Gastrocnemius medialis (tissue), 4 donors: ENCODE data around the gene PHRF1. TPM values are rescaled to one million over a fixed set of nuclear protein-coding genes. Genes with fewer than 3 reads are reported as not detected.

ENCODE experiments used
- ATAC-seq, 2 donors: fragments of 150-250 bp; one replicate each; pipeline ENCODE4 v1.9.1; 2016
- DNase-seq, 2 donors: peaks; one replicate each; pipeline ENCODE4 v3.0.0-alpha.2; 2019
- H3K27ac ChIP-seq, 4 donors: fragments of 200-600 bp; sonication (generic); 1 replicate in 1 of 4; 2 replicates in 3 of 4; pipeline ENCODE4 v1.5.1; 2016 to 2018; ENCODE audit warnings: mild to moderate bottlenecking in 2 of 4, moderate library complexity in 1 of 4
- H3K27me3 ChIP-seq, 3 donors: fragments of 200-600 bp; sonication (generic) in 2 of 3; 1 replicate in 1 of 3; 2 replicates in 2 of 3; pipeline versions ENCODE4 v1.5.1 to v1.6.0; 2016 to 2019; ENCODE audit warnings: mild to moderate bottlenecking in 1 of 3, moderate library complexity in 1 of 3
- H3K36me3 ChIP-seq, 2 donors: fragments of 200-600 bp; sonication (generic) in 1 of 2; one replicate each; pipeline ENCODE4 v1.5.1; 2017 to 2018
- H3K4me1 ChIP-seq, 2 donors: fragments of 200-600 bp; sonication (generic) in 1 of 2; one replicate each; pipeline ENCODE4 v1.5.1; 2016 to 2017; ENCODE audit warnings: mild to moderate bottlenecking in 2 of 2
- H3K4me3 ChIP-seq, 4 donors: fragments of 200-600 bp; sonication (generic) in 3 of 4; 1 replicate in 1 of 4; 2 replicates in 3 of 4; pipeline ENCODE4 v1.5.1; 2016 to 2019; ENCODE audit warnings: mild to moderate bottlenecking in 2 of 4
- H3K9me3 ChIP-seq, 3 donors: fragments of 200-600 bp; sonication (generic) in 2 of 3; 1 replicate in 1 of 3; 2 replicates in 2 of 3; pipeline ENCODE4 v1.5.1; 2016 to 2019
- POLR2A ChIP-seq, 2 donors: fragments of 450-650 bp; IDR thresholded peaks; one replicate each; pipeline ENCODE4 v1.6.1; 2017; ENCODE audit warnings: antibody characterized with exemption in 2 of 2, mild to moderate bottlenecking in 2 of 2, moderate library complexity in 2 of 2
- in situ Hi-C, 4 donors: fragments of 200-750 bp; cut with MboI; loops; one replicate each; pipeline versions ENCODE4 v1.15.0 to v1.8.0; 2017; ENCODE audit warnings: low sequenced_read_pairs in 4 of 4
- intact Hi-C: fragments of 100-400 bp; cut with DNase I; formaldehyde crosslinking; loops from one replicate; pipeline ENCODE4 v1.15.1; 2023; ENCODE audit warnings: low total_unique reads
- total RNA-seq, 4 donors: library from RNA; depleted of rRNA; stranded (reverse); fragments of >200 nt; gene quantifications; one replicate each; pipeline versions ENCODE4 v1.1.0 to v1.2.3, GENCODE V29; 2016
- TF ChIP-seq, protein P1 (sequence below), 5 experiments: fragments of 450-650 bp in 3 of 5; fragments of 200-600 bp in 2 of 5; sonication (generic) in 2 of 5; IDR thresholded peaks in 4 of 5; conservative IDR thresholded peaks in 1 of 5; 1 replicate in 4 of 5; 2 replicates in 1 of 5; pipeline ENCODE4 v1.5.1; 2016 to 2019; ENCODE audit warnings: antibody characterized with exemption in 5 of 5, mild to moderate bottlenecking in 3 of 5, moderate library complexity in 3 of 5

Gene PHRF1
- total RNA-seq, 4 donors from 2014 or later, result 9.2 to 22.6 (median 20.8) TPM

GRCh38 chr11:619628-620050 is 43.4 kb downstream of the PHRF1 start:
- in situ Hi-C loops (no loop called here), intact Hi-C loops (no loop called here)
- no peak overlapping the region for H3K27ac ChIP-seq
- peaks cover 12 to 14% of the 10 kb centered on the region in 2 donors for H3K4me1 ChIP-seq
- no peaks in the 10 kb centered on the region for H3K36me3 ChIP-seq
- no peak overlapping the region for H3K4me3 ChIP-seq
- ATAC-seq (no peak), DNase-seq (no peak)
- no peaks in the 10 kb centered on the region for H3K9me3 ChIP-seq
- H3K27me3 ChIP-seq, result peaks cover 0 to 4% (median 0%) of the 10 kb centered on the region in 3 donors
- no peak for TF ChIP-seq POLR2A (IDR thresholded peaks at IDR 0.05)
- TF ChIP-seq, protein P1, sequence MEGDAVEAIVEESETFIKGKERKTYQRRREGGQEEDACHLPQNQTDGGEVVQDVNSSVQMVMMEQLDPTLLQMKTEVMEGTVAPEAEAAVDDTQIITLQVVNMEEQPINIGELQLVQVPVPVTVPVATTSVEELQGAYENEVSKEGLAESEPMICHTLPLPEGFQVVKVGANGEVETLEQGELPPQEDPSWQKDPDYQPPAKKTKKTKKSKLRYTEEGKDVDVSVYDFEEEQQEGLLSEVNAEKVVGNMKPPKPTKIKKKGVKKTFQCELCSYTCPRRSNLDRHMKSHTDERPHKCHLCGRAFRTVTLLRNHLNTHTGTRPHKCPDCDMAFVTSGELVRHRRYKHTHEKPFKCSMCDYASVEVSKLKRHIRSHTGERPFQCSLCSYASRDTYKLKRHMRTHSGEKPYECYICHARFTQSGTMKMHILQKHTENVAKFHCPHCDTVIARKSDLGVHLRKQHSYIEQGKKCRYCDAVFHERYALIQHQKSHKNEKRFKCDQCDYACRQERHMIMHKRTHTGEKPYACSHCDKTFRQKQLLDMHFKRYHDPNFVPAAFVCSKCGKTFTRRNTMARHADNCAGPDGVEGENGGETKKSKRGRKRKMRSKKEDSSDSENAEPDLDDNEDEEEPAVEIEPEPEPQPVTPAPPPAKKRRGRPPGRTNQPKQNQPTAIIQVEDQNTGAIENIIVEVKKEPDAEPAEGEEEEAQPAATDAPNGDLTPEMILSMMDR (IDR thresholded peaks at IDR 0.05 in 4 of 5, conservative IDR thresholded peaks at IDR 0.05 in 1 of 5), result no peak

- DNase-seq (no peak), ATAC-seq (no peak)
- no peak overlapping the region for H3K4me3 ChIP-seq
- intact Hi-C loops (no loop called here), in situ Hi-C loops (no loop called here)
- no peak overlapping the region for H3K27ac ChIP-seq
- TF ChIP-seq, protein P1 (IDR thresholded peaks at IDR 0.05 in 4 of 5, conservative IDR thresholded peaks at IDR 0.05 in 1 of 5), result no peak
- TF ChIP-seq POLR2A (IDR thresholded peaks at IDR 0.05), result no peak
- no peaks in the 10 kb centered on the region for H3K9me3 ChIP-seq
- peaks cover 0 to 4% (median 0%) of the 10 kb centered on the region in 3 donors for H3K27me3 ChIP-seq
- H3K4me1 ChIP-seq, result peaks cover 6 to 8% of the 10 kb centered on the region in 2 donors
- no peaks in the 10 kb centered on the region for H3K36me3 ChIP-seq
These were observed 43.9 kb downstream of the PHRF1 start for GRCh38 chr11:620201-620600.

- Histone ChIP-seq H3K4me1 (peaks cover 4 to 6% of the 10 kb centered on the region in 2 donors), H3K27me3 (peaks cover 0 to 4% (median 4%) of the 10 kb centered on the region in 3 donors), H3K36me3 (no peaks in the 10 kb centered on the region), H3K27ac (no peak overlapping the region), H3K4me3 (no peak overlapping the region), H3K9me3 (no peaks in the 10 kb centered on the region)
- DNase-seq, result no peak
- TF ChIP-seq, protein P1 (IDR thresholded peaks at IDR 0.05 in 4 of 5, conservative IDR thresholded peaks at IDR 0.05 in 1 of 5), result no peak
- TF ChIP-seq POLR2A (IDR thresholded peaks at IDR 0.05), result no peak
- intact Hi-C loops, result no loop called here
- in situ Hi-C loops, result no loop called here
- ATAC-seq, result no peak
These were observed 44.9 kb downstream of the PHRF1 start for GRCh38 chr11:620935-621814.

DNA sequence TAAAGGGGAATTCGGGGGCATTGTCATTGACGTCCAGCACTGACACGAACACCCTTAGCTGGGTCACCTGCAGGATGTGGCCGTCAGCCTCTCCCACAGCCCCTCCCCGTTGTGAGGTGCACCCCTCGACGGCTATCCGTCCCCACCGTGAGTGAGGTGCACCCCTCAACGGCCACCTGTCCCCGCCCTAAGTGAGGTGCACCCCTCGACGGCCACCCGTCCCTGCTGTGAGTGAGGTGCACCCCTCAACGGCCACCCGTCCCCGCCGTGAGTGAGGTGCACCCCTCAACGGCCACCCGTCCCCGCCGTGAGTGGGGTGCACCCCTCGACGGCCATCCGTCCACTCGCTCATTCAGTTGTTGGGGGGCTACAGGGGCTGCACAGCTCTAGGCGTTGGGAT is 45.6 kb downstream of the PHRF1 start:
- DNase-seq (no peak), ATAC-seq (no peak)
- TF ChIP-seq POLR2A (IDR thresholded peaks at IDR 0.05), result no peak
- TF ChIP-seq, protein P1 (IDR thresholded peaks at IDR 0.05 in 4 of 5, conservative IDR thresholded peaks at IDR 0.05 in 1 of 5), result no peak
- Histone ChIP-seq H3K4me3 (no peak overlapping the region), H3K27ac (no peak overlapping the region), H3K27me3 (peaks cover 0 to 7% (median 4%) of the 10 kb centered on the region in 3 donors), H3K36me3 (no peaks in the 10 kb centered on the region), H3K4me1 (peaks cover 0 to 10% of the 10 kb centered on the region in 2 donors), H3K9me3 (no peaks in the 10 kb centered on the region)
- in situ Hi-C loops (no loop called here), intact Hi-C loops (no loop called here)
